ENCODE data around the gene ENTPD3.

- TF ChIP-seq EZH2phosphoT487 (IDR thresholded peaks at IDR 0.05; ENCODE audit: borderline replicate concordance, low read length) (no peak), CTCF (conservative IDR thresholded peaks at IDR 0.05; ENCODE audit: low read depth, low read length) (no peak), EZH2 (IDR thresholded peaks at IDR 0.05; ENCODE audit: low read length, unreplicated experiment) (no peak)
Measured at GRCh38 chr3:40404591-40405198, 17.7 kb downstream of the ENTPD3 start.
